WERI-Rb-1 (cell line): ENCODE data around the gene TM6SF1.
A peak's percentile ranks its signal among the peaks of the same experiment; 100 is the strongest.

ENCODE experiments used
- DNase-seq: peaks from one replicate; pipeline ENCODE4 v3.0.0-alpha.2; 2020
- H3K27ac ChIP-seq: fragments of 250-450 bp; sonication (Bioruptor Pico); 2 replicates; pipeline ENCODE4 v1.5.1; 2020; ENCODE audit warnings: mild to moderate bottlenecking, moderate library complexity
- H3K27me3 ChIP-seq: fragments of 250-450 bp; sonication (Bioruptor Pico); 2 replicates; pipeline ENCODE4 v1.5.1; 2021; ENCODE audit warnings: mild to moderate bottlenecking, low read depth, moderate library complexity; ENCODE audit not compliant: insufficient read depth, severe bottlenecking
- H3K36me3 ChIP-seq: fragments of 250-450 bp; sonication (Bioruptor Pico); 2 replicates; pipeline ENCODE4 v1.5.1; 2020; ENCODE audit warnings: mild to moderate bottlenecking, moderate library complexity
- H3K4me3 ChIP-seq: 2 replicates; pipeline ENCODE4 v1.5.1; 2011; ENCODE audit warnings: low read depth, mild to moderate bottlenecking, control low read depth, low read length
- H3K9me3 ChIP-seq: fragments of 250-450 bp; sonication (Bioruptor Pico); 2 replicates; pipeline ENCODE4 v1.5.1; 2021; ENCODE audit warnings: mild to moderate bottlenecking, moderate library complexity; ENCODE audit not compliant: severe bottlenecking
- CTCF ChIP-seq: IDR thresholded peaks from 2 replicates; pipeline ENCODE4 v1.5.1; 2011; ENCODE audit warnings: low read depth, mild to moderate bottlenecking, control low read depth, inconsistent platforms, low read length

TM6SF1 gene

GRCh38 chr15:83115831-83116565 is 8.6 kb downstream of the TM6SF1 start:
- DNase-seq, result no peak
- H3K36me3 ChIP-seq, result peaks cover 3% of the 10 kb centered on the region; the same call in 1 of the 2 replicates

GRCh38 chr15:83118291-83118827 is 10.9 kb downstream of the TM6SF1 start:
- Histone ChIP-seq H3K27ac (no peak overlapping the region), H3K27me3 (no peaks in the 10 kb centered on the region), H3K4me3 (no peak overlapping the region), H3K36me3 (no peaks in the 10 kb centered on the region; the same call in 1 of the 2 replicates), H3K9me3 (no peaks in the 10 kb centered on the region)
- 0 out of 2 replicates have a peak, but pooled peaks have one; percentile 5 for TF ChIP-seq CTCF
- DNase-seq, result no peak

More at GRCh38 chr15:83115831-83116565, 8.6 kb downstream of the TM6SF1 start:
- Histone ChIP-seq H3K4me3 (no peak overlapping the region), H3K27me3 (no peaks in the 10 kb centered on the region), H3K27ac (no peak overlapping the region), H3K9me3 (no peaks in the 10 kb centered on the region)
- no peak for TF ChIP-seq CTCF

DNA sequence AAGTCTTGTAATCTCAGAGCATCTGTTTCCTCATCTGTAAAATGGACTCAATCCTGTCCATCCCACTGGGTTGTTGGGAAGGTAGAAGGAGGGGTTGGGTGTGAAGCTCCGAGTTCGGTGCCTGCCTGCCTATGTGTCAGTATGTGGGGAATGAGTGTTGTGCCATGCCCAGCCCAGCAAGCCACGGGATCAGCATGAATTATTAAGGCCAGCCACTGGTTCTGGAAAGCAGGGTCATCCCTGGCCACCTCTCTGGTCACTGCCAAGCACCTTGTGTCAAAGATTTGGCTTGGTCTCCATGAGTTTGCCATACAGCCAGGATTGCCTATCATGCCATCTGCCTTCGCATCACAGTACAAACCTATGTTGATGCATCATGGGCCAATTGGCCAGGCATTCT is 11.5 kb downstream of the TM6SF1 start:
- no peak for TF ChIP-seq CTCF
- Histone ChIP-seq H3K4me3 (no peak overlapping the region), H3K36me3 (no peaks in the 10 kb centered on the region; the same call in 1 of the 2 replicates), H3K27ac (no peak overlapping the region), H3K9me3 (no peaks in the 10 kb centered on the region), H3K27me3 (no peaks in the 10 kb centered on the region)
- no peak for DNase-seq

- DNase-seq, result no peak
- Histone ChIP-seq H3K27ac (no peak overlapping the region), H3K36me3 (no peaks in the 10 kb centered on the region; the same call in 1 of the 2 replicates), H3K4me3 (no peak overlapping the region), H3K27me3 (no peaks in the 10 kb centered on the region), H3K9me3 (no peaks in the 10 kb centered on the region)
- no peak for TF ChIP-seq CTCF
These were observed 12.6 kb downstream of the TM6SF1 start for GRCh38 chr15:83119968-83120581.

- H3K9me3 ChIP-seq, result no peaks in the 10 kb centered on the region
- DNase-seq, result no peak
- no peaks in the 10 kb centered on the region for H3K27me3 ChIP-seq
- no peaks in the 10 kb centered on the region; the same call in 1 of the 2 replicates for H3K36me3 ChIP-seq
- no peak overlapping the region for H3K4me3 ChIP-seq
- TF ChIP-seq CTCF, result no peak
- H3K27ac ChIP-seq, result no peak overlapping the region
These were observed 16.1 kb downstream of the TM6SF1 start for GRCh38 chr15:83123529-83123928.
